Measurements from ENCODE around the gene COX8C.

Gene COX8C

DNA sequence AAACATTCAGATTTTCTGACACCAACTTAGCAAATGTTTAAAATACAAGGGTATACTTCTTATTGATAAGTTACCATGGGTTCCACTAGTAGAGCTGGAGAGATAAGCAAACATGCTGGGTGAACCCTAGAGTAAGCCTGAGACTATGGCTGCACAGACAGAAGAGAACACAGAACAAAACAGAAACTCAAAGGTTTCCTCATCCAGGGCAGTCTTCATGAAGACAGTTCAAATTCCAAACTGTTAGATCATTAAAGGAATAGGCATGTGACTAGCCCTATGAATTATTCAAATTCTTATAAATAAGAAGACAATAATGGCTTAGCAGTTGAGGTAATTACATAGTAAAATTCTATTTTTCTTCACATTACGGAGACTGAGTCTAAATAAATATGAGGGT, 42.2 kb upstream of the COX8C start:
- Histone ChIP-seq H3K4me2 (ENCODE audit: low read length) (no peak overlapping the region), H3K4me3 (ENCODE audit: low read depth, low read length, poor library complexity, severe bottlenecking) (no peak overlapping the region), H3K79me2 (ENCODE audit: insufficient read depth, low read length) (peaks cover 22% of the 10 kb centered on the region), H4K20me1 (ENCODE audit: insufficient read depth, low read length) (no peaks in the 10 kb centered on the region; the same call in 1 of the 2 replicates), H3K9ac (ENCODE audit: low read length) (no peak overlapping the region), H3K36me3 (ENCODE audit: insufficient read depth, low read length) (no peaks in the 10 kb centered on the region), H3K27ac (ENCODE audit: low read depth, low read length, poor library complexity, severe bottlenecking) (no peak overlapping the region), H3K4me1 (ENCODE audit: insufficient read depth, low read length, severe bottlenecking) (no peaks in the 10 kb centered on the region), H3K9me2 (ENCODE audit: low read depth, low read length) (no peaks in the 10 kb centered on the region), H2AFZ (ENCODE audit: low read length) (no peak overlapping the region), H3K27me3 (ENCODE audit: insufficient read depth, low read length) (no peaks in the 10 kb centered on the region), H3F3A (ENCODE audit: insufficient read depth, low read length) (no peaks in the 10 kb centered on the region), H3K9me3 (ENCODE audit: low read length) (no peaks in the 10 kb centered on the region)
- TF ChIP-seq EZH2 (IDR thresholded peaks at IDR 0.05; ENCODE audit: borderline replicate concordance, low read length), result no peak
- TF ChIP-seq, protein P1, sequence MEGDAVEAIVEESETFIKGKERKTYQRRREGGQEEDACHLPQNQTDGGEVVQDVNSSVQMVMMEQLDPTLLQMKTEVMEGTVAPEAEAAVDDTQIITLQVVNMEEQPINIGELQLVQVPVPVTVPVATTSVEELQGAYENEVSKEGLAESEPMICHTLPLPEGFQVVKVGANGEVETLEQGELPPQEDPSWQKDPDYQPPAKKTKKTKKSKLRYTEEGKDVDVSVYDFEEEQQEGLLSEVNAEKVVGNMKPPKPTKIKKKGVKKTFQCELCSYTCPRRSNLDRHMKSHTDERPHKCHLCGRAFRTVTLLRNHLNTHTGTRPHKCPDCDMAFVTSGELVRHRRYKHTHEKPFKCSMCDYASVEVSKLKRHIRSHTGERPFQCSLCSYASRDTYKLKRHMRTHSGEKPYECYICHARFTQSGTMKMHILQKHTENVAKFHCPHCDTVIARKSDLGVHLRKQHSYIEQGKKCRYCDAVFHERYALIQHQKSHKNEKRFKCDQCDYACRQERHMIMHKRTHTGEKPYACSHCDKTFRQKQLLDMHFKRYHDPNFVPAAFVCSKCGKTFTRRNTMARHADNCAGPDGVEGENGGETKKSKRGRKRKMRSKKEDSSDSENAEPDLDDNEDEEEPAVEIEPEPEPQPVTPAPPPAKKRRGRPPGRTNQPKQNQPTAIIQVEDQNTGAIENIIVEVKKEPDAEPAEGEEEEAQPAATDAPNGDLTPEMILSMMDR (IDR thresholded peaks at IDR 0.05; ENCODE audit: low read length), result no peak

DNA sequence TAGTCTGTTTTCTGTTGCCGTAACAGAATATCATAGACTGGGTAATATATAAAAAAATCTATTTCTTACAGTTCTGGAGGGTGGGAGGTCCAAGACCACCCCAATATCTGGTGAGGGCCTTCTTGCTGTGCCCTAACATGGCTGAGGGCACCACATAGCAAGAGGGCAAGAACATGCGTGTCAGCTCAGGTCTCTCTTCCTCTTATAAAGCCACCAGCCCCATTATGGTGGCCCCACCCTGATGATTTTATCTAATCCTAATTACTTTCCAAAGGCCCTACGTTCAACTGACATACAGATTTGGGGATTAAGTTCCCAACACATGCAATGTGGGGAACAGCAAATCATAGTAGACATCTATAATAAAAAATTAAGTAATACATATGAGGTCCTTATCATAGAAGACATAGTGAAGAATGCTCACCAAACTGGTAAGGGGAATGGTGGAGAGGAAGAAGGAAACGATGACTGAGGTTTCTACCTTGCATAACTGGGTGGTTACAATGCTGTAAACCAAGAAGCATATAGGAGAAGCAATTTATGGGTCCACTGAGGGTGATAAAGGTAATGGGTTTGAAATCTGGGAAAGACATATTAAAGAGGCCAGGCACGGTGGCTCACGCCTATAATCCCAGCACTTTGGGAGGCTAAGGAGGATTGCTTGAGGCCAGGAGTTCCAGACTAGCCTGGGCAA, 41.1 kb upstream of the COX8C start:
- H3K4me2 ChIP-seq (ENCODE audit: low read length), result no peak overlapping the region

DNA sequence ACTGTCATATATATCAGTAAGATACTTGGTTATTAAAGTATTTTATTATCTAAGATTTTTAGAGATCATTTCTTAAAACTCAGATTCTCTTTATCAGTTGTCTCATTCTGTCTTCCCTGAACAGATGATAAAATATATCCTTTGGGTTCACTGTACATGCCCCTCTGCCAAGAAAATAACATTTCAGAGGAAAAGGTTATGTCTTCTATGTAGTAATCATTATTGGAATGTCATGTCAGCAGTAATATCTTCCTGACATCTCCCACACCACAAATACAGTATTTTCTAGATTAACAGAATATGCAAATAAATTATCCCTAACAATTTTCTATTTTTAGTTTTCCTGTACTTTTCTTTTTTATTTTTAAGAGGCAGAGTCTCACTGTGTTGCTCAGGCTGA, 40.2 kb upstream of the COX8C start:
- no peaks in the 10 kb centered on the region for H3K4me1 ChIP-seq (ENCODE audit: insufficient read depth, low read length, severe bottlenecking)
- peaks cover 33% of the 10 kb centered on the region for H3K79me2 ChIP-seq (ENCODE audit: insufficient read depth, low read length)
- no peaks in the 10 kb centered on the region; the same call in 1 of the 2 replicates for H4K20me1 ChIP-seq (ENCODE audit: insufficient read depth, low read length)
- no peak overlapping the region for H3K4me2 ChIP-seq (ENCODE audit: low read length)
- no peaks in the 10 kb centered on the region for H3K36me3 ChIP-seq (ENCODE audit: insufficient read depth, low read length)
- TF ChIP-seq, protein P1 (IDR thresholded peaks at IDR 0.05; ENCODE audit: low read length), result no peak
- no peak for TF ChIP-seq EZH2 (IDR thresholded peaks at IDR 0.05; ENCODE audit: borderline replicate concordance, low read length)
- H3F3A ChIP-seq (ENCODE audit: insufficient read depth, low read length), result no peaks in the 10 kb centered on the region
- H3K27ac ChIP-seq (ENCODE audit: low read depth, low read length, poor library complexity, severe bottlenecking), result no peak overlapping the region
- no peak overlapping the region for H3K4me3 ChIP-seq (ENCODE audit: low read depth, low read length, poor library complexity, severe bottlenecking)
- no peak overlapping the region for H3K9ac ChIP-seq (ENCODE audit: low read length)
- H2AFZ ChIP-seq (ENCODE audit: low read length), result no peak overlapping the region
- no peaks in the 10 kb centered on the region for H3K27me3 ChIP-seq (ENCODE audit: insufficient read depth, low read length)
- H3K9me3 ChIP-seq (ENCODE audit: low read length), result no peaks in the 10 kb centered on the region
- H3K9me2 ChIP-seq (ENCODE audit: low read depth, low read length), result no peaks in the 10 kb centered on the region

More for the DNA sequence above, 41.1 kb upstream of the COX8C start:
- TF ChIP-seq EZH2 (IDR thresholded peaks at IDR 0.05; ENCODE audit: borderline replicate concordance, low read length), result no peak
- TF ChIP-seq, protein P1 (IDR thresholded peaks at IDR 0.05; ENCODE audit: low read length), result no peak
- Histone ChIP-seq H3K4me1 (ENCODE audit: insufficient read depth, low read length, severe bottlenecking) (no peaks in the 10 kb centered on the region), H3K27me3 (ENCODE audit: insufficient read depth, low read length) (no peaks in the 10 kb centered on the region), H3F3A (ENCODE audit: insufficient read depth, low read length) (no peaks in the 10 kb centered on the region), H3K9me3 (ENCODE audit: low read length) (no peaks in the 10 kb centered on the region), H3K79me2 (ENCODE audit: insufficient read depth, low read length) (peaks cover 28% of the 10 kb centered on the region), H3K4me3 (ENCODE audit: low read depth, low read length, poor library complexity, severe bottlenecking) (no peak overlapping the region), H2AFZ (ENCODE audit: low read length) (no peak overlapping the region), H3K9ac (ENCODE audit: low read length) (no peak overlapping the region), H3K27ac (ENCODE audit: low read depth, low read length, poor library complexity, severe bottlenecking) (no peak overlapping the region), H3K36me3 (ENCODE audit: insufficient read depth, low read length) (no peaks in the 10 kb centered on the region), H3K9me2 (ENCODE audit: low read depth, low read length) (no peaks in the 10 kb centered on the region), H4K20me1 (ENCODE audit: insufficient read depth, low read length) (no peaks in the 10 kb centered on the region; the same call in 1 of the 2 replicates)

Measured in OCI-LY1 (cell line).